ENCODE data around the gene WNT2. TPM values are rescaled to one million over a fixed set of nuclear protein-coding genes. Genes with fewer than 3 reads are reported as not detected.

WNT2 gene
- not detected in 2 replicates for total RNA-seq

GRCh38 chr7:117322741-117323304 lies at the start of gene WNT2:
Gene WNT2, minus strand, starts transcription at chr7:117323058. Its CDS starts 69 bp downstream, at chr7:117322989.

Other genes starting within 250 kb of the WNT2 start
- gene ASZ1, start 104.4 kb upstream of the WNT2 start, total RNA-seq = not detected in 2 replicates
- not detected in 2 replicates for gene CFTR, start 157.0 kb upstream of the WNT2 start, total RNA-seq

All from hair follicular keratinocyte (primary cell).